HepG2 (cell line): ENCODE measurements around the gene MTMR4. TPM values are rescaled to one million over a fixed set of nuclear protein-coding genes. Genes with fewer than 3 reads are reported as not detected.

Source experiments
- ARID5B ChIP-seq: IDR thresholded peaks from 2 replicates; pipeline ENCODE4 v1.4.0; 2020; ENCODE audit warnings: mild to moderate bottlenecking, missing genetic modification reagents
- ATRX ChIP-seq: sonication (generic); formaldehyde crosslinking; IDR thresholded peaks from 2 replicates; pipeline ENCODE4 v1.4.0; 2020; ENCODE audit warnings: missing genetic modification reagents, borderline replicate concordance
- HIVEP1 ChIP-seq: sonication (generic); formaldehyde crosslinking; IDR thresholded peaks from 2 replicates; pipeline ENCODE4 v1.4.0; 2020; ENCODE audit warnings: mild to moderate bottlenecking, missing genetic modification reagents
- JUNB ChIP-seq: sonication (generic); formaldehyde crosslinking; IDR thresholded peaks from 2 replicates; pipeline ENCODE4 v1.8.0; 2022; ENCODE audit warnings: missing genetic modification reagents, mild to moderate bottlenecking, borderline replicate concordance
- KDM2A ChIP-seq: sonication (generic); formaldehyde crosslinking; IDR thresholded peaks from 2 replicates; pipeline ENCODE4 v1.4.0; 2020; ENCODE audit warnings: low read depth, missing genetic modification reagents, borderline replicate concordance
- KLF9 ChIP-seq: IDR thresholded peaks from 2 replicates; pipeline ENCODE4 v1.6.1; 2016; ENCODE audit warnings: low read depth
- NFKBIZ ChIP-seq: IDR thresholded peaks from 2 replicates; pipeline ENCODE4 v1.6.1; 2018; ENCODE audit warnings: missing genetic modification reagents, missing compliant biosample characterization
- SIN3B ChIP-seq: fragments of 150-350 bp; IDR thresholded peaks from 2 replicates; pipeline ENCODE4 v1.6.1; 2014; ENCODE audit warnings: low read length
- TBL1XR1 ChIP-seq: fragments of 150-350 bp; IDR thresholded peaks from 2 replicates; pipeline ENCODE4 v1.6.1; 2014; ENCODE audit warnings: borderline replicate concordance, low read length; ENCODE audit not compliant: partially characterized antibody
- XRCC5 ChIP-seq: fragments of 200-400 bp; formaldehyde crosslinking; optimal IDR thresholded peaks from 2 replicates; pipeline ENCODE3; 2017; ENCODE audit warnings: mild to moderate bottlenecking, low read length
- ZNF503 ChIP-seq: sonication (generic); formaldehyde crosslinking; IDR thresholded peaks from 2 replicates; pipeline ENCODE4 v1.4.0; 2020; ENCODE audit warnings: missing genetic modification reagents
- ZNF562 ChIP-seq: sonication (generic); formaldehyde crosslinking; IDR thresholded peaks from 2 replicates; pipeline ENCODE4 v1.8.0; 2022; ENCODE audit warnings: missing genetic modification reagents, borderline replicate concordance
- ZNF569 ChIP-seq: sonication (generic); formaldehyde crosslinking; IDR thresholded peaks from 2 replicates; pipeline ENCODE4 v1.5.0; 2020; ENCODE audit warnings: mild to moderate bottlenecking, missing genetic modification reagents, moderate library complexity, borderline replicate concordance
- ZNF687 ChIP-seq: sonication (generic); formaldehyde crosslinking; IDR thresholded peaks from 2 replicates; pipeline ENCODE4 v1.5.1; 2020; ENCODE audit warnings: mild to moderate bottlenecking, missing genetic modification reagents, moderate library complexity
- ZSCAN31 ChIP-seq: sonication (generic); formaldehyde crosslinking; IDR thresholded peaks from 2 replicates; pipeline ENCODE4 v1.5.0; 2020; ENCODE audit warnings: low read depth, mild to moderate bottlenecking, missing genetic modification reagents
- polyA plus RNA-seq, 8 experiments: library from polyadenylated mRNA; depleted of rRNA in 3 of 8; stranded (reverse) in 7 of 8; unstranded in 1 of 8; fragments of >200 nt; fragmentation: Illumina TruSeq in 4 of 8; extraction: Trizol in 4 of 8; gene quantifications; 2 replicates each; pipeline versions ENCODE4 v1.2.1 to v1.2.3, GENCODE V29; 2011 to 2016; ENCODE audit warnings: low read depth in 4 of 8, missing spikeins in 1 of 8, mixed read lengths in 1 of 8; ENCODE audit not compliant: insufficient read depth in 1 of 8
- total RNA-seq, 5 experiments: library from RNA; depleted of rRNA; stranded (reverse); fragments of >200 nt; fragmentation: Illumina TruSeq; extraction: Trizol; gene quantifications; 2 replicates each; pipeline ENCODE4 v1.2.3, GENCODE V29; 2016; ENCODE audit warnings: low read depth in 1 of 5
- TF ChIP-seq, protein P1 (sequence below): sonication (generic); formaldehyde crosslinking; IDR thresholded peaks from 2 replicates; pipeline ENCODE4 v1.5.0; 2020; ENCODE audit warnings: mild to moderate bottlenecking, missing genetic modification reagents

Gene MTMR4
- total and polyA plus RNA-seq, 2 of the 13 experiments (the other 11 are each of a cell fraction or from before 2014, with no cell fraction given), result 62.5 to 65.1 TPM

GRCh38 chr17:58513965-58514769 is at the start of gene MTMR4 (continued):
- TF ChIP-seq ZNF687 (CRISPR knock-in tag), result peak; percentile 61
- TF ChIP-seq SIN3B, result no peak
- peak; percentile 48 for TF ChIP-seq XRCC5
- no peak for TF ChIP-seq NFKBIZ
- TF ChIP-seq, protein P1, sequence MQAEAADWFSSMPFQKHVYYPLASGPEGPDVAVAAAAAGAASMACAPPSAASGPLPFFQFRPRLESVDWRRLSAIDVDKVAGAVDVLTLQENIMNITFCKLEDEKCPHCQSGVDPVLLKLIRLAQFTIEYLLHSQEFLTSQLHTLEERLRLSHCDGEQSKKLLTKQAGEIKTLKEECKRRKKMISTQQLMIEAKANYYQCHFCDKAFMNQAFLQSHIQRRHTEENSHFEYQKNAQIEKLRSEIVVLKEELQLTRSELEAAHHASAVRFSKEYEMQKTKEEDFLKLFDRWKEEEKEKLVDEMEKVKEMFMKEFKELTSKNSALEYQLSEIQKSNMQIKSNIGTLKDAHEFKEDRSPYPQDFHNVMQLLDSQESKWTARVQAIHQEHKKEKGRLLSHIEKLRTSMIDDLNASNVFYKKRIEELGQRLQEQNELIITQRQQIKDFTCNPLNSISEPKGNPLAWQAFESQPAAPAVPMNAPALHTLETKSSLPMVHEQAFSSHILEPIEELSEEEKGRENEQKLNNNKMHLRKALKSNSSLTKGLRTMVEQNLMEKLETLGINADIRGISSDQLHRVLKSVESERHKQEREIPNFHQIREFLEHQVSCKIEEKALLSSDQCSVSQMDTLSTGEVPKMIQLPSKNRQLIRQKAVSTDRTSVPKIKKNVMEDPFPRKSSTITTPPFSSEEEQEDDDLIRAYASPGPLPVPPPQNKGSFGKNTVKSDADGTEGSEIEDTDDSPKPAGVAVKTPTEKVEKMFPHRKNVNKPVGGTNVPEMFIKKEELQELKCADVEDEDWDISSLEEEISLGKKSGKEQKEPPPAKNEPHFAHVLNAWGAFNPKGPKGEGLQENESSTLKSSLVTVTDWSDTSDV, result no peak
- TF ChIP-seq ZNF569 (CRISPR knock-in tag), result no peak
- TF ChIP-seq ZNF503 (CRISPR knock-in tag), result no peak
- TF ChIP-seq TBL1XR1, result no peak
- TF ChIP-seq ZNF562 (CRISPR knock-in tag), result no peak
- TF ChIP-seq ARID5B (CRISPR knock-in tag), result peak; percentile 47; the same call in 1 of the 2 replicates
- TF ChIP-seq KDM2A (CRISPR knock-in tag), result peak; percentile 87
- TF ChIP-seq ATRX (CRISPR knock-in tag), result no peak
- TF ChIP-seq ZSCAN31, result peak; percentile 26; the same call in 1 of the 2 replicates
- TF ChIP-seq JUNB (CRISPR knock-in tag), result no peak
- TF ChIP-seq KLF9, result peak; percentile 54; the same call in 1 of the 2 replicates
- peak; percentile 39; the same call in 1 of the 2 replicates for TF ChIP-seq HIVEP1 (CRISPR knock-in tag)
